K562 (cell line): ENCODE measurements around the gene SERPINE1. TPM values are rescaled to one million over a fixed set of nuclear protein-coding genes. Genes with fewer than 3 reads are reported as not detected.

Experiments
- ATAC-seq: fragments of 200-7000 bp; cut with Tn5 transposase; 3 replicates; pipeline ENCODE4 v1.9.1; 2020; ENCODE audit warnings: moderate library complexity
- BruUV-seq: library from RNA; stranded (reverse); fragments of 400-500 nt; replicated peaks from 2 replicates; lab custom pipeline; 2021; lab: Mats Ljungman, UMichigan
- CTCF ChIA-PET: fragments of 300-600 bp; formaldehyde crosslinking; extraction: SDS; loops from one replicate; lab custom pipeline; 2021; ENCODE audit warnings: low intra/inter-chr PET ratio; lab: Yijun Ruan, JAX
- POLR2A ChIA-PET: fragments of 300-600, 350-650 bp; sonication (Branson Sonifier 250); formaldehyde crosslinking; extraction: SDS; loops from one replicate; lab custom pipeline; 2021; ENCODE audit warnings: antibody characterized with exemption, inconsistent platforms; lab: Yijun Ruan, JAX
- DNase-seq, 4 experiments: peaks; one replicate each; pipeline versions ENCODE4 v3.0.0 to v3.0.0-alpha.2; 2011 to 2018; ENCODE audit warnings: low spot score in 3 of 4, mixed read lengths in 3 of 4; ENCODE audit errors: extremely low read depth in 1 of 4
- FAIRE-seq: peaks from 2 replicates; lab custom pipeline; 2011; peaks lifted over from hg19 to GRCh38; lab: Jason Lieb, UNC
- H2AFZ ChIP-seq: 2 replicates; pipeline ENCODE4 v1.6.0; 2011; ENCODE audit warnings: low read depth, low read length, control low read depth, inconsistent platforms
- H3K27ac ChIP-seq: fragments of 200-600 bp; 3 replicates; pipeline ENCODE4 v1.8.0; 2011; ENCODE audit warnings: low read depth, mild to moderate bottlenecking, control low read depth, inconsistent platforms, low read length, moderate library complexity, mixed read lengths; ENCODE audit errors: extremely low read depth
- H3K27me3 ChIP-seq, 2 experiments: fragments of 300-600 bp in 1 of 2; 2 replicates in 1 of 2; 3 replicates in 1 of 2; pipeline versions ENCODE4 v1.6.0 to v1.8.0; 2011; ENCODE audit warnings: inconsistent platforms in 2 of 2, low read length in 2 of 2, mild to moderate bottlenecking in 1 of 2, mixed read lengths in 1 of 2, moderate library complexity in 1 of 2; ENCODE audit not compliant: control insufficient read depth in 2 of 2, insufficient read depth in 2 of 2
- H3K36me3 ChIP-seq: fragments of 300-600 bp; 3 replicates; pipeline ENCODE4 v1.8.0; 2011; ENCODE audit warnings: mild to moderate bottlenecking, low read length, inconsistent platforms; ENCODE audit not compliant: control insufficient read depth, insufficient read depth
- H3K4me1 ChIP-seq, 2 experiments: fragments of 200-600 bp in 1 of 2; replicated peaks in 1 of 2; 2 replicates in 1 of 2; 3 replicates in 1 of 2; pipeline versions ENCODE4 v1.5.1 to v1.8.0; 2011; ENCODE audit warnings: inconsistent platforms in 2 of 2, low read length in 2 of 2, mild to moderate bottlenecking in 1 of 2, mixed read lengths in 1 of 2, moderate library complexity in 1 of 2; ENCODE audit not compliant: control insufficient read depth in 2 of 2, insufficient read depth in 2 of 2
- H3K4me2 ChIP-seq: 2 replicates; pipeline ENCODE4 v1.6.1; 2011; ENCODE audit warnings: low read length, control low read depth, inconsistent platforms, mixed read lengths; ENCODE audit not compliant: insufficient read depth
- H3K4me3 ChIP-seq: fragments of 200-600 bp; sonication (generic), shearing (Covaris generic); 2 replicates; pipeline ENCODE4 v1.5.1; 2016; ENCODE audit warnings: control low read depth, inconsistent platforms
- H3K79me2 ChIP-seq: fragments of 200-600 bp; 3 replicates; pipeline ENCODE4 v1.8.0; 2011; ENCODE audit warnings: low read length, inconsistent platforms; ENCODE audit not compliant: control insufficient read depth, insufficient read depth
- H3K9ac ChIP-seq, 2 experiments: 2 replicates each; pipeline versions ENCODE4 v1.6.0 to v1.6.1; 2011; ENCODE audit warnings: low read depth in 2 of 2, low read length in 2 of 2, control low read depth in 1 of 2, inconsistent platforms in 1 of 2, mild to moderate bottlenecking in 1 of 2, mixed read lengths in 1 of 2; ENCODE audit not compliant: insufficient read depth in 1 of 2
- H3K9me1 ChIP-seq: one replicate; pipeline ENCODE4 v1.6.0; 2011; ENCODE audit warnings: inconsistent platforms, mild to moderate bottlenecking, low read length, moderate library complexity; ENCODE audit not compliant: control insufficient read depth, insufficient read depth
- H3K9me3 ChIP-seq: replicated peaks from 2 replicates; pipeline ENCODE4 v1.5.1; 2011; ENCODE audit warnings: low read depth, low read length, inconsistent platforms; ENCODE audit not compliant: control insufficient read depth, insufficient read depth
- H4K20me1 ChIP-seq: replicated peaks from 2 replicates; pipeline ENCODE4 v1.6.1; 2011; ENCODE audit warnings: low read length, inconsistent platforms, mixed read lengths; ENCODE audit not compliant: control insufficient read depth, insufficient read depth
- FOXA3 ChIP-seq, 2 experiments: fragments of 450-650 bp in 1 of 2; sonication (generic) in 1 of 2; formaldehyde crosslinking; IDR thresholded peaks in 1 of 2; conservative IDR thresholded peaks in 1 of 2; 2 replicates each; pipeline versions ENCODE4 v1.4.0 to v1.8.0; 2020 to 2022; ENCODE audit warnings: mild to moderate bottlenecking in 2 of 2, missing genetic modification reagents in 1 of 2
- GATA2 ChIP-seq: sonication (generic); formaldehyde crosslinking; IDR thresholded peaks from 2 replicates; pipeline ENCODE4 v1.4.0; 2020; ENCODE audit warnings: mild to moderate bottlenecking, missing genetic modification reagents
- GATAD2B ChIP-seq: fragments of 450-650 bp; IDR thresholded peaks from 2 replicates; pipeline ENCODE4 v1.6.1; 2017; ENCODE audit warnings: mild to moderate bottlenecking, borderline replicate concordance
- MCM7 ChIP-seq, 2 experiments: fragments of 450-650 bp; IDR thresholded peaks; 2 replicates each; pipeline ENCODE4 v1.6.1; 2016 to 2018
- RBM15 ChIP-seq: fragments of 200-400 bp; formaldehyde crosslinking; IDR thresholded peaks from 2 replicates; pipeline ENCODE4 v1.6.1; 2018; ENCODE audit warnings: mild to moderate bottlenecking, low read length, moderate library complexity; ENCODE audit not compliant: insufficient read depth
- RBM39 ChIP-seq: fragments of 200-400 bp; formaldehyde crosslinking; optimal IDR thresholded peaks from 2 replicates; pipeline ENCODE3; 2018; ENCODE audit warnings: low read depth, low read length
- SIN3A ChIP-seq, 2 experiments: fragments of 150-350 bp in 1 of 2; IDR thresholded peaks; 2 replicates each; pipeline ENCODE4 v1.6.1; 2011 to 2016; ENCODE audit warnings: borderline replicate concordance in 2 of 2, low read depth in 2 of 2, low read length in 2 of 2, mild to moderate bottlenecking in 2 of 2, moderate library complexity in 2 of 2; ENCODE audit not compliant: control insufficient read depth in 1 of 2
- SLC30A9 ChIP-seq: fragments of 250-450 bp; sonication (Bioruptor Pico); IDR thresholded peaks from 2 replicates; pipeline ENCODE4 v1.8.0; 2022; ENCODE audit warnings: mild to moderate bottlenecking, moderate library complexity
- TBL1XR1 ChIP-seq, 2 experiments: IDR thresholded peaks; 2 replicates each; pipeline ENCODE4 v1.6.1; 2012; ENCODE audit warnings: improper control_type of control experiment in 2 of 2, low read length in 2 of 2, mild to moderate bottlenecking in 1 of 2
- WGBS: fragments of 100-300 bp; shearing (Covaris generic); methylation state at CpG from one replicate; pipeline ENCODE4 v1.1.6; 2016; ENCODE audit warnings: low coverage, mixed read lengths; ENCODE audit not compliant: insufficient coverage; ENCODE audit errors: missing lambda C conversion rate; 5-methylcytosine and 5-hydroxymethylcytosine counted together
- in situ Hi-C: fragments of 300-500 bp; cut with MboI; formaldehyde crosslinking; loops from 4 replicates; pipeline ENCODE4 v1.15.0; 2018; ENCODE audit warnings: inconsistent platforms, mixed read lengths
- intact Hi-C: fragments of 100-400 bp; cut with micrococcal nuclease; formaldehyde crosslinking; loops from 2 replicates; pipeline ENCODE4 v1.14.2; 2022
- polyA plus RNA-seq, 8 experiments: library from polyadenylated mRNA; depleted of rRNA in 4 of 8; stranded (reverse) in 5 of 8; unstranded in 3 of 8; fragments of >200 nt; fragmentation: Nextera tagmentation in 2 of 8; fragmentation: Illumina TruSeq in 1 of 8; extraction: Ambion mirVana in 2 of 8; extraction: Trizol in 1 of 8; gene quantifications; 2 replicates each; pipeline versions ENCODE4 v1.2.1 to v1.2.3, GENCODE V29; 2011 to 2014; ENCODE audit warnings: inconsistent platforms in 1 of 8, missing spikeins in 1 of 8
- total RNA-seq, 7 experiments: library from RNA; depleted of rRNA in 6 of 7; stranded (reverse); fragments of >200 nt in 6 of 7; fragmentation: Illumina TruSeq in 2 of 7; extraction: Trizol in 2 of 7; gene quantifications; 2 replicates each; pipeline versions ENCODE4 v1.2.1 to v1.2.3, GENCODE V29; 2011 to 2021; ENCODE audit warnings: low replicate concordance in 1 of 7
- TF ChIP-seq, protein P1 (sequence below), 3 experiments: fragments of 200-800 bp in 1 of 3; sonication (Bioruptor generic) in 1 of 3; sonication (generic) in 1 of 3; formaldehyde crosslinking in 1 of 3; IDR thresholded peaks; 2 replicates each; pipeline versions ENCODE4 v1.6.1 to v1.8.0; 2016 to 2022; ENCODE audit warnings: mild to moderate bottlenecking in 2 of 3, missing compliant biosample characterization in 2 of 3, missing genetic modification characterization in 2 of 3, missing genetic modification reagents in 1 of 3
- TF ChIP-seq, protein P2 (sequence below): fragments of 250-450 bp; sonication (Bioruptor Pico); IDR thresholded peaks from 2 replicates; pipeline ENCODE4 v1.4.0; 2020; ENCODE audit warnings: mild to moderate bottlenecking, moderate library complexity, borderline replicate concordance

SERPINE1 gene
- total and polyA plus RNA-seq, 9 of the 15 experiments (the other 6 are each of a cell fraction or from before 2014, with no cell fraction given), result 0.22 to 4.8 (median 0.91) TPM

DNA sequence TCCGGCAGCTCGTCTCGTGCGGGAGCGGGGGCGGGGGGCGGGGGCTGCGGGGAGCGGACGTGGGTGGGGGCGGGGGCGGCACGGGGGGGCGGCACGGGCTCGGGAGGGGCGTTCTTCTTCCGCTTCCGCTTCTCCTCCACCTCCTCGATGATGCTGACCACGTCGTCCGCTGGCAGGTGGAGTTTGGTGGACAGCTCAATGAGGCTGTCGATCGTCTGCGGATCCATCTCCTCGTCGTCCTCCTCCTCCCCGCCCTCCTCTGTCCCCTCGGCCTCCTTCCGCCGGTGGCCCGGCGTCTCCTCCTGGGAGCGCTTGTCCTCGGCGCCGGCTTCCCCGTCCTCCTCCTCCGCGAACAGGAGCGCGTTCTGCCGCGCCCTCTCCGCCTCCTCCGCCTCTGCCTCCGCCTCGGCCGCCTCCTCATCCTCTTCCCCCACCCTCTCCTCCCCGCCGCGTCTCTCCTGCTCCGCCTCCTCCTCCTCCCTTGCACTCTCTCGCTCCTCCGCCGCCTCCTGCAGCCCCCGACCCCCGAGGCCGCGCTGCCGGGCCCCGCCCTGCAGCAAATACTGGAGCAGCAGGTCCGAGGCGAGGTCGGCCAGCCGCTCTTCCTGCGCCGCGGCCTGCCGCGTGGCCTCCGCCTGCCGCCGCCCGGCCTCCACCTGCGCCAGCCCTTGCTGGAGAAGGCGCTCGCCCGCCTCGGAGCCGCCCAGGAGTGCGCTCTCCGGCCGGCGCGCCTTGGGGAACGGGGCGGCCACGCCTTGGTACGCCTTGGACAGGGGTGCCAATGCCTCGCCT, 36.6 kb downstream of the SERPINE1 start (continued):
- TF ChIP-seq SIN3A (IDR thresholded peaks at IDR 0.05; ENCODE audit: borderline replicate concordance in 2 of 2, control insufficient read depth in 1 of 2, low read depth in 2 of 2, low read length in 2 of 2) (peak in 1 of 2 experiments; percentile 36; a peak in 1 of 4 replicates), TBL1XR1 (IDR thresholded peaks at IDR 0.05; ENCODE audit: low read length in 2 of 2) (no peak), GATA2 (CRISPR knock-in tag) (no peak)

DNA sequence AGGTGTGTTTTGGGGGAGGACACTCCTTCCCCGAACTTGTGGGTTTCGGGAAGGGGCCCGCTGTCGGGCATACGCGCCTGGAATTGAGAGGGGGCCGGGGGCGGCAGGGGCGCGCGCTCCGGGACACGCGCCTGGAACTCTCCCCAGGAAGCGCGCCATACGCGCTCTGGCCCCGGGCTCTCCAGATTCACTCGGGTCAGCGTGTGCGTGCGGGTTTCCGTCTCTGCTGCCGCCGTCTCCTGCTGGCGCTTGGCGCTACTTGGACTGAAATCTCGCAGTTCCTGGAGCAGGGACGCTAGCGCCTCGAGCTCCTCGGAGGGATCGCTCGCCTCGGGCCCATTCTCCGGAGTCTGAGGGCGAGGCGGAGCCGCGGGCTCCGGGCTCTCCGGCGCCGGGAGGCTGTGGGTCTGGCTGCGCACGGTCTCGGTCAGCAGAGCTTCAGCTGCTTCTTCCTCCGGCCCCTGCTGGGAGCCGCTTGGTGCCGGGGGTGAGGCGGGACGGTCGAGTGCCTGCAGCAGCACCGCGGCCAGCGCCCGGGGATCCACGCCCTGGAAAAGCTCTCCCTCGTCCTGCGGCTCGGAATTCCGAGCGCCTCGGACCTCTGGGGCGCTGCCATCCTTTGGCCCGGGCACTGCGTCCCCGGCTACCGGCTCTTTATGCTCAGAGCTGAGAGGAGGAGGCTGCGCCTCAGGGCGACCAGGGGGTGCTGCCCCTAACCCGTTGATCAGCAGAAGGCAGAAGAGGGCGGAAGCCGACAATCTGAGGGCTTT, 37.4 kb downstream of the SERPINE1 start:
- WGBS, result 5% methylated on average over 52 of the region's 75 CpGs
- peak in 3 of 4 experiments; percentile 33 to 65 (median 43) for DNase-seq
- peak overlapping the region; percentile 35; the same call in 1 of the 2 replicates for H3K4me3 ChIP-seq
- H2AFZ ChIP-seq, result no peak overlapping the region
- peaks cover 3% of the 10 kb centered on the region for H3K9me1 ChIP-seq
- no TSS peak for BruUV-seq
- in situ Hi-C loops (no loop called here), intact Hi-C loops (no loop called here)
- ChIA-PET POLR2A (interaction anchor here (0.6 to 0.7 kb wide), 2 partner anchors 13 to 629 kb away, joined by 3 read pairs; no protein-coding TSS in a partner anchor), CTCF (no interaction called here)
- H4K20me1 ChIP-seq, result peaks cover 13% of the 10 kb centered on the region
- H3K27ac ChIP-seq, result no peak overlapping the region
- peaks cover 5 to 15% of the 10 kb centered on the region in 2 experiments; a peak in 2 of 5 replicates for H3K27me3 ChIP-seq
- H3K4me1 ChIP-seq, result peaks cover 28 to 61% of the 10 kb centered on the region in 2 experiments
- H3K9ac ChIP-seq, result peak overlapping the region in 1 of 2 experiments; percentile 90; a peak in 2 of 4 replicates
- FAIRE-seq, result no peak
- no peaks in the 10 kb centered on the region for H3K9me3 ChIP-seq
- H3K36me3 ChIP-seq, result peaks cover 15% of the 10 kb centered on the region; the same call in 1 of the 3 replicates
- ATAC-seq, result peak; percentile 46
- H3K4me2 ChIP-seq, result peak overlapping the region; percentile 71
- no peaks in the 10 kb centered on the region for H3K79me2 ChIP-seq
- TF ChIP-seq, protein P1, sequence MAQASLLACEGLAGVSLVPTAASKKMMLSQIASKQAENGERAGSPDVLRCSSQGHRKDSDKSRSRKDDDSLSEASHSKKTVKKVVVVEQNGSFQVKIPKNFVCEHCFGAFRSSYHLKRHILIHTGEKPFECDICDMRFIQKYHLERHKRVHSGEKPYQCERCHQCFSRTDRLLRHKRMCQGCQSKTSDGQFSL (CRISPR knock-in tag; IDR thresholded peaks at IDR 0.05), result no peak
- TF ChIP-seq, protein P1 (tag; IDR thresholded peaks at IDR 0.05), result no peak
- no peak for TF ChIP-seq RBM39
- TF ChIP-seq GATAD2B, result no peak
- no peak for TF ChIP-seq MCM7 (IDR thresholded peaks at IDR 0.05)
- no peak for TF ChIP-seq FOXA3 (CRISPR knock-in tag; conservative IDR thresholded peaks at IDR 0.05 in 1 of 2, IDR thresholded peaks at IDR 0.05 in 1 of 2)
- TF ChIP-seq SLC30A9 (CRISPR knock-in tag), result no peak
- TF ChIP-seq, protein P2, sequence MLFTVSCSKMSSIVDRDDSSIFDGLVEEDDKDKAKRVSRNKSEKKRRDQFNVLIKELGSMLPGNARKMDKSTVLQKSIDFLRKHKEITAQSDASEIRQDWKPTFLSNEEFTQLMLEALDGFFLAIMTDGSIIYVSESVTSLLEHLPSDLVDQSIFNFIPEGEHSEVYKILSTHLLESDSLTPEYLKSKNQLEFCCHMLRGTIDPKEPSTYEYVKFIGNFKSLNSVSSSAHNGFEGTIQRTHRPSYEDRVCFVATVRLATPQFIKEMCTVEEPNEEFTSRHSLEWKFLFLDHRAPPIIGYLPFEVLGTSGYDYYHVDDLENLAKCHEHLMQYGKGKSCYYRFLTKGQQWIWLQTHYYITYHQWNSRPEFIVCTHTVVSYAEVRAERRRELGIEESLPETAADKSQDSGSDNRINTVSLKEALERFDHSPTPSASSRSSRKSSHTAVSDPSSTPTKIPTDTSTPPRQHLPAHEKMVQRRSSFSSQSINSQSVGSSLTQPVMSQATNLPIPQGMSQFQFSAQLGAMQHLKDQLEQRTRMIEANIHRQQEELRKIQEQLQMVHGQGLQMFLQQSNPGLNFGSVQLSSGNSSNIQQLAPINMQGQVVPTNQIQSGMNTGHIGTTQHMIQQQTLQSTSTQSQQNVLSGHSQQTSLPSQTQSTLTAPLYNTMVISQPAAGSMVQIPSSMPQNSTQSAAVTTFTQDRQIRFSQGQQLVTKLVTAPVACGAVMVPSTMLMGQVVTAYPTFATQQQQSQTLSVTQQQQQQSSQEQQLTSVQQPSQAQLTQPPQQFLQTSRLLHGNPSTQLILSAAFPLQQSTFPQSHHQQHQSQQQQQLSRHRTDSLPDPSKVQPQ (CRISPR knock-in tag), result no peak
- no peak for TF ChIP-seq RBM15
